Mesothelial cell of epicardium (in vitro differentiated cells): ENCODE results near the gene STAC3. TPM values are rescaled to one million over a fixed set of nuclear protein-coding genes. Genes with fewer than 3 reads are reported as not detected.
A peak's percentile ranks its signal among the peaks of the same experiment; 100 is the strongest.

Experiments used
- DNase-seq, 2 experiments: peaks; one replicate each; pipeline ENCODE4 v3.0.0; 2021; ENCODE audit warnings: low spot score in 2 of 2; ENCODE audit not compliant: unreplicated experiment in 2 of 2
- H3K27ac Mint-ChIP-seq: 2 replicates; pipeline ENCODE4 v1.8.0; 2021; ENCODE audit warnings: mixed read lengths
- H3K27me3 Mint-ChIP-seq: 2 replicates; pipeline ENCODE4 v1.8.0; 2021; ENCODE audit warnings: low read depth, mixed read lengths
- H3K36me3 Mint-ChIP-seq: 2 replicates; pipeline ENCODE4 v1.8.0; 2021; ENCODE audit warnings: mixed read lengths
- H3K4me1 Mint-ChIP-seq: 2 replicates; pipeline ENCODE4 v1.8.0; 2021; ENCODE audit warnings: mixed read lengths
- H3K4me3 Mint-ChIP-seq: 2 replicates; pipeline ENCODE4 v1.8.0; 2021; ENCODE audit warnings: mild to moderate bottlenecking, moderate library complexity, mixed read lengths
- H3K9me3 Mint-ChIP-seq: 2 replicates; pipeline ENCODE4 v1.8.0; 2021; ENCODE audit warnings: mixed read lengths
- CTCF ChIP-seq: fragments of 200-600 bp; sonication (generic); IDR thresholded peaks from one replicate; pipeline ENCODE4 v1.5.0; 2021; ENCODE audit warnings: antibody characterized with exemption; ENCODE audit not compliant: unreplicated experiment
- total RNA-seq: library from RNA; stranded (reverse); gene quantifications from 3 replicates; pipeline ENCODE4 v1.2.1, GENCODE V29; 2021

STAC3 gene
- total RNA-seq, 1 donor from 2014 or later: 9.8 TPM

GRCh38 chr12:57250541-57250940 lies 446 bp downstream of the STAC3 start:
- Mint-ChIP-seq H3K4me1 (no peaks in the 10 kb centered on the region), H3K36me3 (peaks cover 15% of the 10 kb centered on the region), H3K9me3 (no peaks in the 10 kb centered on the region), H3K27ac (no peak overlapping the region), H3K27me3 (no peaks in the 10 kb centered on the region), H3K4me3 (no peak overlapping the region)
- TF ChIP-seq CTCF: no peak
- DNase-seq: no peak

- Mint-ChIP-seq H3K27me3 (peaks cover 5% of the 10 kb centered on the region), H3K4me1 (no peaks in the 10 kb centered on the region), H3K4me3 (no peak overlapping the region), H3K9me3 (no peaks in the 10 kb centered on the region), H3K27ac (no peak overlapping the region), H3K36me3 (peaks cover 12% of the 10 kb centered on the region)
- DNase-seq: no peak
- TF ChIP-seq CTCF: no peak
Measured at GRCh38 chr12:57248934-57249742, 1.8 kb downstream of the STAC3 start.

- H3K27ac Mint-ChIP-seq: no peak overlapping the region
- H3K36me3 Mint-ChIP-seq: peaks cover 7% of the 10 kb centered on the region
- TF ChIP-seq CTCF: no peak
- H3K9me3 Mint-ChIP-seq: no peaks in the 10 kb centered on the region
- no peak overlapping the region for H3K4me3 Mint-ChIP-seq
- peaks cover 11% of the 10 kb centered on the region for H3K4me1 Mint-ChIP-seq
- no peak for DNase-seq
- H3K27me3 Mint-ChIP-seq: peaks cover 25% of the 10 kb centered on the region
Measured at GRCh38 chr12:57247041-57247440, 3.9 kb downstream of the STAC3 start.

GRCh38 chr12:57244312-57244696 lies 6.7 kb downstream of the STAC3 start:
- Mint-ChIP-seq H3K4me1 (peaks cover 34% of the 10 kb centered on the region), H3K4me3 (peak overlapping the region; percentile 39), H3K27me3 (peaks cover 53% of the 10 kb centered on the region), H3K27ac (no peak overlapping the region), H3K9me3 (no peaks in the 10 kb centered on the region), H3K36me3 (peaks cover 4% of the 10 kb centered on the region)
- TF ChIP-seq CTCF: no peak
- DNase-seq: no peak

GRCh38 chr12:57243521-57244311 lies 7.3 kb downstream of the STAC3 start:
- DNase-seq: peak; percentile 66 to 86
- Mint-ChIP-seq H3K4me1 (peaks cover 37% of the 10 kb centered on the region), H3K9me3 (no peaks in the 10 kb centered on the region), H3K36me3 (peaks cover 2% of the 10 kb centered on the region), H3K4me3 (peak overlapping the region; percentile 68), H3K27ac (no peak overlapping the region), H3K27me3 (peaks cover 59% of the 10 kb centered on the region)
- peak; percentile 61 for TF ChIP-seq CTCF
